Tibial nerve (tissue), 4 donors: ENCODE results near the gene VENTX.

ENCODE experiments used
- CTCF ChIP-seq, 5 experiments: fragments of 200-600 bp in 3 of 5; fragments of 450-650 bp in 2 of 5; sonication (generic) in 3 of 5; IDR thresholded peaks; one replicate each; pipeline ENCODE4 v1.5.1; 2016 to 2019; ENCODE audit warnings: antibody characterized with exemption in 5 of 5, mild to moderate bottlenecking in 3 of 5, moderate library complexity in 2 of 5
- EP300 ChIP-seq, 2 donors: sonication (generic); formaldehyde crosslinking; IDR thresholded peaks; one replicate each; pipeline ENCODE4 v1.6.1; 2017; ENCODE audit warnings: antibody characterized with exemption in 2 of 2, mild to moderate bottlenecking in 1 of 2
- POLR2A ChIP-seq, 2 donors: fragments of 450-650 bp; IDR thresholded peaks; one replicate each; pipeline ENCODE4 v1.6.1; 2017; ENCODE audit warnings: antibody characterized with exemption in 2 of 2, mild to moderate bottlenecking in 2 of 2, moderate library complexity in 2 of 2

- no peak for TF ChIP-seq CTCF (IDR thresholded peaks at IDR 0.05)
- no peak for TF ChIP-seq POLR2A (IDR thresholded peaks at IDR 0.05)
- TF ChIP-seq EP300 (IDR thresholded peaks at IDR 0.05) = no peak
Measured at GRCh38 chr10:133237241-133237587, 441 bp upstream of the VENTX start.
